Uterus (tissue), 2 donors: ENCODE measurements around the gene CDC20.

ENCODE experiments used
- POLR2A ChIP-seq, 2 donors: fragments of 450-650 bp; IDR thresholded peaks; one replicate each; pipeline ENCODE4 v1.6.1; 2016; ENCODE audit warnings: antibody characterized with exemption in 2 of 2, mild to moderate bottlenecking in 1 of 2, moderate library complexity in 1 of 2
- TF ChIP-seq, protein P1 (sequence below), 4 experiments: fragments of 200-600 bp in 2 of 4; fragments of 450-650 bp in 2 of 4; sonication (generic) in 2 of 4; IDR thresholded peaks; one replicate each; pipeline ENCODE4 v1.5.1; 2016 to 2019; ENCODE audit warnings: antibody characterized with exemption in 4 of 4, mild to moderate bottlenecking in 2 of 4, moderate library complexity in 1 of 4

GRCh38 chr1:43372172-43372571, 13.4 kb downstream of the CDC20 start:
- TF ChIP-seq, protein P1, sequence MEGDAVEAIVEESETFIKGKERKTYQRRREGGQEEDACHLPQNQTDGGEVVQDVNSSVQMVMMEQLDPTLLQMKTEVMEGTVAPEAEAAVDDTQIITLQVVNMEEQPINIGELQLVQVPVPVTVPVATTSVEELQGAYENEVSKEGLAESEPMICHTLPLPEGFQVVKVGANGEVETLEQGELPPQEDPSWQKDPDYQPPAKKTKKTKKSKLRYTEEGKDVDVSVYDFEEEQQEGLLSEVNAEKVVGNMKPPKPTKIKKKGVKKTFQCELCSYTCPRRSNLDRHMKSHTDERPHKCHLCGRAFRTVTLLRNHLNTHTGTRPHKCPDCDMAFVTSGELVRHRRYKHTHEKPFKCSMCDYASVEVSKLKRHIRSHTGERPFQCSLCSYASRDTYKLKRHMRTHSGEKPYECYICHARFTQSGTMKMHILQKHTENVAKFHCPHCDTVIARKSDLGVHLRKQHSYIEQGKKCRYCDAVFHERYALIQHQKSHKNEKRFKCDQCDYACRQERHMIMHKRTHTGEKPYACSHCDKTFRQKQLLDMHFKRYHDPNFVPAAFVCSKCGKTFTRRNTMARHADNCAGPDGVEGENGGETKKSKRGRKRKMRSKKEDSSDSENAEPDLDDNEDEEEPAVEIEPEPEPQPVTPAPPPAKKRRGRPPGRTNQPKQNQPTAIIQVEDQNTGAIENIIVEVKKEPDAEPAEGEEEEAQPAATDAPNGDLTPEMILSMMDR (IDR thresholded peaks at IDR 0.05): no peak
- TF ChIP-seq POLR2A (IDR thresholded peaks at IDR 0.05): no peak
